ENCODE data around the gene PDE11A.

Gene PDE11A

DNA sequence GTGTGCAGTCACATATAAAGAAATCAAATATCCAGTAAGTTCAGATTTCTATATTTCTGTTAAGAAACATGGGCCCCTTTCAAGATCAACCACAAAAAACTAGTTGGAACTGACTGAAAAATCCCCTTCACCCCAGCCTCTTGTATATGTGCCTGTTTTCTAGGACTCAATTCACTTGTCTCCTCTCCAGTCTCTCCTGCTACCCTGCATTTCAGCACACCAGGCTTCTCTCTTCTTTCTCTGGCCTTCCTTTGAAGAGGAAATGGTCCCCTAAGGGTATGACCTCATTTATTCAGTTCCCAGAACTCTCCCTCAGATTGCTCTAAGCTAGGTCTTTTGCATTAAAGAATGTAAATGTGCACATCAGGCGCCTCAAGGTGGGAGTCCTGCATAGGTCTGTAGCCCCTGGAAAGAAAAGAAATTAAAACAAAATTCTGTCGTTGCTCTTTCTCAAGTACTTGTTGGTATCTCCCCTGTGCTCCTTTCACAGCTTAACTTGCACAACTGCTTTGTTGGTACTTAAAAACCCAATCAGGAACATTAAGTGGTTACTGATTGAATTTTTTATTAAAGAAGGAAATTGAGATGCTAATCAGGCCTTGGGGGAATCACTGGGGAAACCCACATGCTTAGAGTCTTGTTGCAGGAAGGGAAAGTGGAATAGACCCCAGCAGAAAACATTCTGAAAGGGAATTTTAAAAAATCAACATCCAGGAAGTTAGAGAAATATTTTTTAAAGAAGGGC is 401.6 kb downstream of the PDE11A start:
- DNase-seq (ENCODE audit: low spot score) (no peak), FAIRE-seq (no peak)

DNA sequence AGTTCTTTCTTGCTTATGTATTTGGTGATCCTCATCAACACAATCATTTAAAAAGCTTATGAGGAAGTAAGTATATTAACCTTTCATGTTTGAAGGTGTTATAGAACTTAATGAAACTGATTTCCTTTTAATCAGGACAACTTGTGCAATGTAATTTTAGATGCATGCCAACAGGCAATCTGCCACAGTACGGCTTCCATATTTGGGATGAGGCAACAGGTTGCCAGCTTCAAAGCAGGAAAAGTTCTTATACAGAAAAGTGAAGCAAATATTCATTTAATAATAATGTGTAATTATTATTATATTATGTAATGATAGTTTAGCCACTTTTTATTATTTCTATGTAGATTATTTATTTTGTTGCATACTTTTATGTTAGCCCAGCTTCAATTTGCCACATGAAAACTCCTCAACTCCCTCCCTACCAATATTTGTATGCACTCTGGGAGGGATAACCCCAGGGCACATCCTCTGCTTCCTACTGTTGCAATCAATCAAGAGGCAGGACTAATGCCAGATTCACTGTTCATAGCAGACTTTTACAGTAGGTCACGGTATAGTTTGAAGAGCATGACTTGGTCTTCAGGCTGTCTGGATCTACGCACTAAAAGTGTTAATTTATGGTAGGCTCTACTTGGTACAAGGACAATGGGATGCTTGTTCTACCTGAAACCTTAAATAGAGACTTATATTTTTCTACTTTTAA is 402.8 kb downstream of the PDE11A start:
- no peak for FAIRE-seq
- DNase-seq (ENCODE audit: low spot score) = no peak

DNA sequence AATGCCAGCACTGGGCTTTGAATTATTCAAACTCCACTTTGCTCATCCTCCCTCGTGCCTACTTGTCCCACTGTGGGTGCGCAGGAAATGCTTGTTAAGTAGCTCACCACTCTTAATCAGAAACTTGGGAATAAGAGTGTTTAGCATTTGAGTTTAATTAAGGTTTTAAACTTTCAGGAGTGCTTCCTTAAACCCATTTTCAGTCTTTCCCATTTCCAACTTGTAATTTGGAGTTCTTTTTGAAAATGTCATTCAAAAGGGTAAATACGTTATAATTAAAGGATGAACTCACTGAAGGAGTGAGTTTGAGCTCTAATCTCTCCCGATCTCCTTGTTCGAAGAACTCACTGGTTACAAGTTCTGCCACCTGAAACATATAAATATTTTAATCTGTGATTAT is 403.4 kb downstream of the PDE11A start:
- FAIRE-seq (no peak), DNase-seq (ENCODE audit: low spot score) (no peak)

DNA sequence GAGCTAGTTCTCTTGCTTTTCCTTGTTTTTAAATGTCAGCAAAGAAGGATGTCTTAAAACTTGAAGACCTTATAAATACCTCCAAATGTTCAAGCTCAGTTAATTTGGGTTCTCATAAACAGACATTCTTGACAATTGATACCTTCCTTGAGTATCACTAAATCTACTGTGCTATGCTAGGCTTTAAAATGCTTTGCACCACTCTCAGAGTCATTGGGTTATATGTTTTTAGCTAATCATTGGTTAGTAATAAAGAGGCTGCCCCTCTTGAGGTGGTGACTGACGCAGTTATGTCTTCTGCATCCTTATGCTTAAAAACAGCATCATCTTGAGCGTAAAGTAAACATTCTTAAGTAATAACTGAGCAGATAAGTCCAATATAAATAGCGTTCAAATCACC is 404.0 kb downstream of the PDE11A start:
- DNase-seq (ENCODE audit: low spot score) (no peak), FAIRE-seq (no peak)

DNA sequence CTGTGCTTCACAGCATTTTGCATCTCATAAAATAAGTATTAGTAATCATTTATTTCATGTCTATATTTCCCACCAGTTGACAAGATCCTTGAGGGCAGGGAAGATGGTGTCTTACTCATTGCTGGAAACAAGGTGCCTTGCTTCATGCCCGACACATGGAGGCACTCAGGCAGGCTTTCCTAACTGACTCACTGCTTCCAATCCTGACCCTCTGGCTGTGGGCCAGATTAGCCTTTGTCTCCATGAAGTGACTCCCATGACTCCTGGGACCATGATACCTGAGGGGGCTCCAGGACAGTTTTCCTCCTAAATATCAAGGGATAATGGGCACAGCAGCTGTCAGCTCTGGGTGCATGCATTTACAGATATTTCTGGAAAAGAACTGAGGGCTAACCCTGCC is 405.0 kb downstream of the PDE11A start:
- FAIRE-seq (no peak), DNase-seq (ENCODE audit: low spot score) (no peak)

DNA sequence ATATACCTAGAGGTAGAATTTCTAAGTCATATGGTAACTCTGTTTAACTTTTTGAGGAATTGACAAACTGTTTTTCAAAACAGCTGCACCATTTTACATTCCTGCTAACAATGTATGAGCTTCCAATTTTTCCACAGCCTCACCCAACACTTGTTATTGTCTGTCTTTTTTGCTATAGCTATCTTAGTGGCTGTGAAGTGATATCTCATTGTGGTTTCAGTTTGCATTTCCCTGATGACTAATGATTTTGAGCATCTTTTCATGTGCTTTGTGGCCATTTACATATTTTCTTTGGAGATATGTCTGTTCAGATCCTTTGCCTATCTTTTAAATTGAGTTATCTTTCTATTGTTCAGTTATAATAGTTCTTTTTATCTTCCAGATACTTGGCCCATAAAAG is 406.2 kb downstream of the PDE11A start:
- DNase-seq (ENCODE audit: low spot score) (no peak), FAIRE-seq (no peak)

DNA sequence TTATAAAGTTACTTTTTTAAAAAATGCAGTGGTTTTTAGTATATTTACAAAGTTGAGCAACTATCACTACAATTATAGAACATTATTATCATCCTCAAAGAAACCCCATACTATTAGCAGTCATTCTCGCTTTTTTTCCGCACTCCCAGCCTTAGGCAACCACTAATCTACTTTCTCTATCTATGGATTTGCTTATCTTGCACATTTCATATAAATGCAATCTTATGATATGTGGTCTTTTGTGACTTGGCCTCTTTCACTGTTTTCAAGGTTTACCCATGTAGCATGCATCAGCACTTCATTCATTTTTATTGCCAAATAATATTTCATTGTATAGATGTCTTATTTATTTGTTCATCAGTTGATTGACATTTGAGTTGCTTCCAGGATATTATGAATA is 406.6 kb downstream of the PDE11A start:
- no peak for FAIRE-seq
- no peak for DNase-seq (ENCODE audit: low spot score)

DNA sequence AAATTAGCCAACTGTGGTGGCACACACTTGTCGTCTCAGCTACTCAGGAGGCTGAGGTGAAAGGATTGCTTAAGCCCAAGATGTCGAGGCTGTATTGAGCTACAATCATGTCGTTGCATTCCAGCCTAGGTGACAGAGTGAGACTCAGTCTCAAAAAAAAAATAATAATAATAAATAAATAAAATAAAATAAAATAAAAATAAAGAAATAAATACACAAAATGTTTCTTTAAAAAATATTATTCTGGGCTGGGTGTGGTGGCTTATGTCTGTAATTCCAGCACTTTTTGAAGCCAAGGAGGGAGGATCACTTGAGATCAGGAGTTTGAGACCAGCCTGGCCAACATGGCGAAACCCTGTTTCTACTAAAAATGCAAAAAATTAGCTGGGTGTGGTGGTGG is 407.2 kb downstream of the PDE11A start:
- DNase-seq (ENCODE audit: low spot score) = no peak
- no peak for FAIRE-seq

DNA sequence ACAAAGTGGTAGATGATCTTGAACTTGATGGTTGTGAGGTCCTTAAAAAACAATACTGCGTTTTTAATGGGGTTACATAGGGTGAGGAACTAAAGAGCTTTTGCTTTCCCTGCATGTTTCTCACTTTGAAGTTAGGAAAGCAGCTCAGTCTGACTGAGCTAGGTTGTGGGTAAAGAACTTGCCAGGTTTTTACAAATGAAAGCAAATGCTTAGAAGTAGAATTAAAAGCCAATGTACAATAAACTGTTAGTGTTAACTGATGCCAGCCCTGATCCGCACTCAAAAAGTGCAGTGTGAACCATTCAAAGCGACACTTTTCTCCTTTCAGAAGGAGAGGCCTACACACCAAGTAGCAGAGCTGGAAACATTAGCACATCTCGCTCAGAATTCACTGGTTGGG is 409.7 kb downstream of the PDE11A start:
- DNase-seq (ENCODE audit: low spot score) (no peak), FAIRE-seq (no peak)

DNA sequence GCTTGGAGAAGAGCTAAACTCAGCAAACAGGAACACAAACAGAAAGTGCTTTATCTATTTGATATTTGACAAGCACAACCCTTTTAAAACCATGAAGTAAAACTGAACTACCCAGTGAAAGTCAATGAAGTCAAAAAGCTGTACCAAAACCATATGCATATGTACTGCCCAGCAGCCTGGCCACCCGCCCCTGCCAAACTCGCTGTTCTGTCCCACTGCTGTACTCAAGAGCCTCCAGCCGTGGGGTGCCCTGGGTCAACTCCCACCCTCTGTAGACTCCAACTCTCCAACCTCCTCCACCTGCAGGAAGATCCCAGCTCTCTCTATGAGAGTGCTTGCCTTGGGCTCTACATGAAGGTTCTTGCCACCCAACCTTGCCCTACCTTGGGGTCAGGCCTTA is 411.8 kb downstream of the PDE11A start:
- FAIRE-seq (no peak), DNase-seq (ENCODE audit: low spot score) (no peak)

DNA sequence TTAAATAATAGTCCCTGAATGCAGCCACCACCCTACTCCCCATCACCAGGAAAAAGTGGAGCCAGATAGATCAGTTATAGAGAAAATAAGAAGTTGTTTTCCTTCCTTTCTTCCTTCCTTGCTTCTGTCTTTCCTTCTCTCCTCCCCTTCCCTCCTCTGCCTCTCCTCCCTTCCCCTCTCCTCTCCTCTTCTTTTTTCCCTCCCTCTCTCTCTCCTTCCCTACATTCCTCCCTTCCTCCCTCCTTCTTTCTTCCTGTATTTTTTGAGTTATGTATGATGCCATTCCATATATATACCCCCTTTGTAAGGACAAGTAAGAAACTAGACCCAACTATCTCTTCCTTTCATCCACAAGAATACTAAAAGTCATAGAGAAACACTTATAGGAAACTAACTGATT is 414.3 kb downstream of the PDE11A start:
- DNase-seq (ENCODE audit: low spot score) (no peak), FAIRE-seq (no peak)

DNA sequence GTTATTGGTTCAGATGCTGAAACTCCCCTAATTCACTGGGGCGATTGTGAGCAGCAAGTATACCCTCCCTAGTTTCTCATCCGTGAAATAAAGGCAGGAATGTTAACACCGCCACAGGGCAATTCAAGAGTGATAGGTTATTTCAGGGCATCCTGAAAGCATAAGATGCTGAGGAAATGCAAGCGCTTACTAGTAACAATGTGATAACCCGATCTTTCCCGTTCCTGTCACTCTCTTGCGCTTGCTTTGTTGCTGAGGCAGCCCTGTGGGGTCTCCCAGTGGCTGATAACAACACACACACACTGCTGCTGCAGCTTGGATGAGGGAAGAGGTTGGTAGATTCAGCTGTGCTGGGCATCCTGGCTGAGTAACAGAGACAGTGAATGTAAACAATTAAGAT is 420.7 kb downstream of the PDE11A start:
- FAIRE-seq = no peak

DNA sequence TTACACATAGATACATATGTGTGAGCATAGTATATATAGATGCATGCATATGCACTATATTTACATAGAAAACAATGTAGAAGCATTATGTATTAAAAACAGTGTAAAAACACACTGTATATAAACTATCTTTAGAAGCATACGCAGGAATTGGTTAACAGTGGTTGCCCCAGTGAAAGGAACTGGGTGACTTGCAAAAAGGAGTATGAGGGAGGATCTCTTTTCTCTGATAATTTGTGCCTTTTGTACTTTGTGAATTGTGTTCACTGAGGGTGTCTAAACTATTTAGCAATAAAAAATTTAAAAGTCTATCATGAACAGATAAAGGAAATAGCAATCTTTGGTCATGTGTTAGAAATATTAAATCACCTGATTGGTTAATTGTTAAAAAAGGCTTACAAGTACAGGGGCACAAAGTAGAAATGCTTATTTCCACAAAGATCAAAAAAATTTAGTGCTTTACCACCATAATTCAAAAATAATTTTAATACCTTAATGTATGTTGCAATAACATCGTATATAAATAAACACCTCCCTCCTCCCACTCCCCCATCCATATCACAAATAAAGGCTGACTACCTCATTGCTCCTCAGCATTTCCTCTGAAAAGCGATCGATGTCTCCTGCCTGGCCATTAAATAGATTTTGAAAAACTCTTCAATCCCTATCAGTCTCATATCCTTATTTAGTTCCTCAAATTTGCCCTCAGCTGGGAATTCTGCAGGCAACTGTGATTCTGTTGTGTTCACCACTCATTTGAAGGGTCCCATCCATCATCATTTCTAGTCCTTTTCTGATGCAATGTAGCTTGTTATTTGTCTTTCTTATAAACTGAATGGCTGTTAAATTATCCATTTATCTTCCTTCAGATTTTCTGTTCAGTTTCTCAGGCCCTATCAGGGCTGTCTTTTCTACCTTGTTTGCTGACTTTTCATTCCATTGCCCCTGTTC is 422.7 kb downstream of the PDE11A start:
- no peak for FAIRE-seq
- no peak for DNase-seq (ENCODE audit: low spot score)

More for the DNA sequence above, 420.7 kb downstream of the PDE11A start:
- no peak for DNase-seq (ENCODE audit: low spot score)

DNA sequence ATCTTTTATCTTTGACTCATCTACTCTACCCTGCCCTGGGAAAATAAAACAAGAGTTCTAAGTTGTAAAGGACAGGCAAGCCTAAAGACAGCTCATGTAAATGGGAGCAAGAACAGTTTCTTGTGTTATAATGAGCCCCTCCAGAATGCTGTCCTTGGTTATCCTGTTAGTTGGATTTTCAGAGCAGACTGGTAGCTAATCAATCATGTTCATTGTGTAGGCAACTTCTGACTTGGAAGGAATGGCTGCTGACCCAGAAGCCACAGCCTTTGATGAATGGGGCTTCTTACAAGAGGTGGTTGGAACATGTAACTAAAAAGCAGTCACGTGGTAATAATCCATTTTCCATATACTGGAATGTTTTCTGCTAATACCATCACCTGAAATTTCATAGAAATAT is 425.8 kb downstream of the PDE11A start:
- FAIRE-seq (no peak), DNase-seq (ENCODE audit: low spot score) (no peak)

DNA sequence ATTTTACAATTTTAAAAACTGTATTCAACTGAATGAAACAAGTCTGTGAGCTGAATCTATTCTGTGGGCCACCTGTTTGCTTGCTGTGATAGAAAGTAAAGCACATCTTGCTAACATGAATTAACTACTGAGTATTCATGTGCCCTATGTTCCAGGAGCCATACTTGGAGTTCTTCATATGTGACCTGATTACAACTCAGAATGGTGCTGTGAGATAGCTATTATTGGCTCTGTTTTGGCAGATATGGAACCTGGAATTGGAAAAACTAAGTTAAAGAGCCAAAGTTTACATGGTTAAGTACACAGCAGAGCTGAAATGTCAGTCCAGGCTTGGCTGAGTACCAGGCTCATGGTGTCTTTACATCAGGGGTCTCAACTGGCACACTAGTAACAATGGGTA is 426.3 kb downstream of the PDE11A start:
- FAIRE-seq (no peak), DNase-seq (ENCODE audit: low spot score) (no peak)

DNA sequence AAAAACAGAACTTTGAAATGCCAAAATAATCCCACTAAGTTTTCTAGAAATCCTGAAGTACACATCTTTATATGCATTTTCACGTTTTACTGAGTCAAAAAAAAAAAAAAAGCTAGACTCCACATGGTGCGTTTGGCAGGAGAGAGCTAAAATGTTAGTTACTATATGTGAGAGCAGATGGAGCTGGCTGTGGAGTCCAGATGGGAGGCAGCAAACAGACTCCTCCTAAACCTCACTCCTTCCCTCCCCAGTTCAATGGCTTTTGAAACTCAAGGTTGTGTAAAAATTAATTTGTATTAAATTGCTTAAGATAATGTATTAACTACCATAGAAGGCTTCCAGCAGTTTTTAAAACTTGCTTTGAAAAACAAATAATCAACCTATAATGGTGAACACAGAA is 431.2 kb downstream of the PDE11A start:
- DNase-seq (ENCODE audit: low spot score) (no peak), FAIRE-seq (no peak)

DNA sequence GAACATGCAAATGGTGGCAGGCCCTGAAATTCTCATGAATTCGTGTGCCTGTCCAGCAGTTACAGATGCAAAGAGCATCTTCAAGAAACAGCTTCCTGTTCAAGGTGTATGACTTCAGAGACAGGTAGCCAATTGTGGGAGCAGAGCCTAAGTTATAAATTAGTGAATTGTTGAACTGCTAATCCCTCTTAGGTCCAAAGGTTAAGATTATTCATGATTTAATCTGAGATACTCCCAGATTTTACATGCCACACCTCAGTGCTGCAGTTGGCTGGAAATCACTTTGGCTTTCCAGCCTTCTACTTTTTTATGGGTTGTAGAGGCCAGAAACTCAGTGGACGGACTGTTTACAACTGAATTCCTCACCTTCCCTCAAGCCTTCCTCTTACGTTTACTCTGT is 432.2 kb downstream of the PDE11A start:
- no peak for DNase-seq (ENCODE audit: low spot score)
- FAIRE-seq = no peak

DNA sequence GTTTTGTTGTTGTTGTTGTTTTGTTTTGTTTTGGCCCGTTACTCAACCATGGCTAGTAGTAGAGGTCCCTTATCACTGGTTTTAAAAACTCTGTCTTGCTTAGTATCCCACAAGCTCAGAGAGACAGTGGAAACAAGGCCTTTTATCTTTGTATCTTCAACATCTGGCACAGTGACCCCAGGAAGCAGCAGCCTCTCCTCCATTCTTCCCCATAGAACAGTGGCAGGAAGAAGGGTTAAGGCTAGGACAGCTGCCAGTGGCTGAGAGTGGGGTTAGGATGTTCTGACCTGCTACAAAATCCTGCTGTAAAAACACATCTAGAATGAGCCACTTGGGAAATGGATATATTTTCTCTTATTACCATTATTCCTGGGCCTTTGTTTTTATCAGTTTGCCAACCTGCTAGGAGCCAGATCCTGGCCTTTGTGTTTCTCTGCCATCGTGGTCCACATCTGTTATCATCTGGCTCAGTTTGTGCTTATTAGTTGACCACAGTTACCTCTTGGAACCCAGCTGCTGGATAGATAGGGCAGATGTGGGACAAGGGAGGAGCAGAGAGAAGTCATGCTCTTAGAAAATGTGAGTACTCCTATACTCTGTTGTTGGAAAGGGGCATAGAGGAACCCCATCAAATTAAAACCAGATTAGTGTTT is 433.2 kb downstream of the PDE11A start:
- DNase-seq (ENCODE audit: low spot score) (no peak), FAIRE-seq (no peak)

DNA sequence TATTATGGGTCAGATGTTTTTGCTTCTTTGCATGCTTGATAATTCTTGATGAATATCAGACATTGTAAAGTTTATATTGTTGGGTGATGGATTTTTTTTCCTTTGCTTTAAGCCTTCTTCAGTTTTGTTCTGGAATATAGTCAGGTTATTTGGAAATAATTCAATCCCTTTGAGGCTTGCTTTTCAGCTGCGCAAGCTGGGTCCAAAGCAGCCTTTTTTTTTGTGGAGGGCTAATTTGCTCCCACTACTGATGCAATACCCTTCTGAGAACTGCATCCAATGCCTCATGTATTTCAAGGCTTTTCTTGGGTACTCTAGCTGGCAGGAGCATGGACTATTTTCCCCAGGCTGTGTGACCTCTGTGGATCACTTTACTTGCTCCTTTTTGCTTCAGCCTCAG is 434.1 kb downstream of the PDE11A start:
- DNase-seq (ENCODE audit: low spot score) (no peak), FAIRE-seq (no peak)

DNA sequence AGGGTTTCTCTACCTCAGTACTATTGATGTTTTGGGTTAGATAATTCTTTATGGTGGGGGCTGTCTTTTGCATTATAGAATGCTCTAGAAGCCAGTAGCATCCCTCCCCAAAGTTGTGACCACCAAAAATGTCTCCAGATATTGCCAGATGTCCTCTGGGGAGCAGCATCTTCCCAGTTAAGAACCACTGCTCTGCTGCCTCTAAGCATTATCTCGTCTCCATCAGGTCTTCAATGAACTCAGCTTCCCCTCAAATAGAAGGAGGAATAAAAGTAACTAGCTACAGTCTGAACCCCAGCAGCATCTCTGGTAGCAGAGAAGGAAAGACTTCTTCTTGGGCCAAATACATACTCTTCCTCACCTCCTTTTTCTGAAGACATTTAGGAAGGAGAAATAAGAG is 435.9 kb downstream of the PDE11A start:
- no peak for FAIRE-seq
- no peak for DNase-seq (ENCODE audit: low spot score)

DNA sequence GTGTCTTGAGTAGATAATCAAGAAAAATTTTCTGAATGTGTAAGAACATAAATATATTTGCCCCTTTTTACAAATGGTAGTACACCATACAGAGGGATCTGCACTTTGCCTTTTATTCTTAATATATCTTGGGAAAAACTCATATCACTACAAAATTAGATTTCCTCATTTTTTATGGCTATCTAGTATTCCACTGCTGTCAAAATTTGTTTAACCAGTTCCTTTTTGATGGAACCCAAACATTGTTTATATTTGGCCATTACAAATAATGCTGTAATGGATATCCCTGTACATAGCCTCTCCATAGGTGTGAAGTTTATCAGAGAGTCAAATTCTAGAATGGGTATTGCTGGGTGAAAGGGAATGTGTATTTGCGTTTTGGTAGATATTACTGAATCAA is 436.9 kb downstream of the PDE11A start:
- no peak for DNase-seq (ENCODE audit: low spot score)

DNA sequence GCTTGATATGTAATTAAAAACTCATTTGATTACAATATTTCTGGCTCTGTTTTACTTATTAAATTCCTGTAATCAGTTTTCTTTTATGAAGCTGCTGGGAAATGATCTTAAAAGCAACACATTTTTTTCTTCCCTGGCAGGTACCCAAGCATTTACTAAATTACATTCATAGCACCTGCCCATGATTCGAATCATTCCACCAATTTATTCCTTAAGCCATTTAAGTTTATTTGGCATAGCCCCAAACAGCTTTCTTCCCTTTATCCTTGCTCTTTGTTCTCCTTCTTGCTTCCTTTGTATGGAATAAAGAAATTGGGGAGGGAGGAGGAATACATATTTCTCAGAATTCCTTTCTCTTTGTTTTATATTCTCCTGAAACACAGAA is 438.7 kb downstream of the PDE11A start:
- DNase-seq (ENCODE audit: low spot score) = no peak

More for the DNA sequence above, 436.9 kb downstream of the PDE11A start:
- FAIRE-seq = no peak

More for the DNA sequence above, 438.7 kb downstream of the PDE11A start:
- FAIRE-seq = no peak

Measured in RCC 7860 (cell line).